Skin epidermis (tissue), 12 donors: ENCODE measurements around the gene ANKMY1.

ENCODE experiments used
- H3K27ac ChIP-seq, 21 experiments: fragments of 200-600 bp; sonication (generic) in 11 of 21; one replicate each; pipeline ENCODE4 v1.5.0; 2020; ENCODE audit warnings: mild to moderate bottlenecking in 3 of 21, inconsistent platforms in 2 of 21, moderate library complexity in 2 of 21
- H3K4me3 ChIP-seq, 7 experiments: fragments of 200-600 bp; sonication (generic) in 2 of 7; one replicate each; pipeline ENCODE4 v1.5.0; 2020; ENCODE audit warnings: inconsistent platforms in 2 of 7, mild to moderate bottlenecking in 2 of 7, moderate library complexity in 1 of 7

ANKMY1 gene

DNA sequence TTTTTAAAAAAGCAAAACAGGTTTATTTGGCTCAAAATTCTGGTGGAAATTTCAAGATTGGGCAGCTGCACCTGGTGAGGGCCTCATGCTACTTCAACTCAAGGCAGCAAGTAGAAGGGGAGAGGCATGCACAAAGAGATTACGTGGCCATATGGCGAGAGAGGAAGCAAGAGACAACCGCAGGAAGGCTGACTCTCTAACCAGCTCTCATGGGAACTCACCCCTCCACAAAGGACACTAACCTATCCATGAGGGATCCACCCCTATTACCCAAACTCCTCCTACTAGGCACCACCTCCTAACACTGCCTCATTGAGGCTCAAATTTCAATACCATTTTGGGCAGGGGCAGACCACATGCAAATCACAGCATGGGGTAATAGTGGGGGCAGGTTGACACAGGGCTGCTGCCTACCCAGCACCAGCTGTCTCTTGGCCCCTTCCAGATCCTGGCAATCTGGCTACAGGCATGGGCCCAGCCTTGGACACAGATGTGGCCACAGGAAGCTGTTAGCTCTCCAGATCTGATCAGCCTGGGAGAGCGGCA is 26.8 kb upstream of the ANKMY1 start:
- Histone ChIP-seq H3K4me3 (peak overlapping the region in 1 of 7 experiments; percentile 93), H3K27ac (peak overlapping the region in 6 of 21 experiments; percentile 84 to 98 (median 94))

DNA sequence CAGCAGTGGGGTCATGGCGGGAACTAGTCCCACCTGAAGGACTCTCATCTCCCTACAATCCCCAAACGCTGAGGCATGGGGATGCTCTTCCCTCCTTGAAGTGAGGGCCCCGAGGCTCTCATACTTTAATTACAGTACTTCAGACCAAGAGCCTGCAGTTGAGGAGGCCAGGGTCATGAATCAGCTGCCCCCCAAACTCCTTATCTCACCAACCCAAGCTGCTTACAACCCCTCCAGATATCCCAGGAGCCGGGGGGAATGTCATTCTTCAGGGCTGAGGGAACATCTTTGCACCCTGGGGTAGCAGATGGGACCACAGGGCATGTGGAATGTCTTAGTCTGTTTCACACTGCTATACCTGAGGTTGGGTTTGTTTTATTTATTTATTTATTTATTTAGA is 26.0 kb upstream of the ANKMY1 start:
- no peak overlapping the region for H3K27ac ChIP-seq
- no peak overlapping the region for H3K4me3 ChIP-seq

DNA sequence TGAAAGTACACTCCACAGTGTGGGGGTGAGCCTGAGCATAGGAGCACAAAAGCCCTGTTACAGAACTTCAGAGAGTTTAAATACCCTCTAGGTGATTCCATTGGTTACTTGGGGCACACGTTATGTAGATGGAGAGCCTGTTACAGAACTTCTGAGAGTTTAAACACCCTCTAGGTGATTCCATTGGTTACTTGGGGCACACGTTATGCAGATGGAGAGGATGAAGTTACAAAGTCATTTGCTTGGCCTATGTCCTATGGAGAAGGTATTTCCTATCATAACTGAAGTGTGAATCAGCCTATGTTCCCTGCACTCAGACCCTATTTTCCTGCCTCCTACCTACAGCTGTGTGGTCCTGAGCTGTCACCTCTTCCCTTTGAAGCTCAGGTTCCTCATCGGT is 25.0 kb upstream of the ANKMY1 start:
- H3K27ac ChIP-seq: no peak overlapping the region
- no peak overlapping the region for H3K4me3 ChIP-seq

DNA sequence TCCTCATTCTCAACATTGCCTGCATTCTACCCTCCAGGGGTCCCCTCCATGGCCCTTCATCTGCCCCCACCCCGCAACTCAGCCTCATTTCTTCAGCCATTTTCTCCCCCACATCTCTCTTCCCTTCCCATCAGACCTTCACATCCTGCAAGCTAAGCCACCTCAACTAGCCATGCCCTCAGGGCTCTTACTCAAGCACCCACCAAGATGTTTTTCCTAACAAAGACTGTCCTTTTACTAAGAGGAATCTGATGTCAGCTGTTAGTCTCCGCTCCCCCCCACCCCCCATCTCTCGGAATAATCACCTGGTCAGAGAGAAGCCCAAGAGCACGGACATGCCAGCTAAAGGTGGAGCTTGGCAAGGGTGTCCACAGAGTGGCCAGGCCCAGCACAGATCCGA is 24.0 kb upstream of the ANKMY1 start:
- H3K27ac ChIP-seq: no peak overlapping the region
- H3K4me3 ChIP-seq: no peak overlapping the region

DNA sequence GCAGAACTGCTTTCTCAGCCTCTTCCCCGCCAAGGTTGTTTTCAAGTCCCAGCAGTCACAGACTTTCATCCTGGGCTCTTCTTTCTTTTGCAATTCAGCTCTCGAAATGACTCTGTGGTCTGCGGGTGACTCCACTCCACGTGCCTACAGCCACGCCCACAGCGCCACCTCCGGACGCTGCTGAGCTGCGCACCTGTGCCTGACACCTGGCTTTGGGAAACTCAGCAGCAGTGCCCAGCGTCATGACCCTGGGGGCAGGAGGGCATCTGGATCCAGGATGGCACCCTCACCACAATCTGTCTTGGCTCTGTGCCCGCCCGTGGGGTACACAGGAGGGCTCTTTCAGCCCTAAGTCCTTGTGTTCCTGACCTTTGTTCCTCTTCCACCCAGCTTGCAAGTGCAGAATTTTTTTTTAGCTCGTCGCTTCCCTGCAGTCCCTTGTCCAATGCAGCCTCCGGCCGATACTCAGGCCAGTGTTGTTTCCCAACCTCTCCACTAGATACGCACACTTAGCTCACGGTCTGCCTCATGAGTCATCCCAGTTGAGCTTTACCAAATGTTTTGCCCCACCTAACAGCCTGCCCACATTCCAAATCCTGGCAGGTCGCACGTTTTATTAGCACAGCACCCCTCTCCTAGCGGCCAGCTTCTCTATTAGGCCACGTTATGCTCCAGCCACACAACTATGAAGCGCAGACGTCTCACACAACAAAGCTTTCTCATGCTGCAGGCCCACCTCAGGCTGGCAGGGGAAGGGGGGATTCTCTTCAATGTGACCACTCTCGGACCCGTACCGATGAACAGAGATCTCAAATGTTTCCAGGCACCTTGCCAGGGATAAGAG is 22.2 kb upstream of the ANKMY1 start:
- H3K27ac ChIP-seq: peak overlapping the region in 17 of 21 experiments; percentile 43 to 77 (median 64)

DNA sequence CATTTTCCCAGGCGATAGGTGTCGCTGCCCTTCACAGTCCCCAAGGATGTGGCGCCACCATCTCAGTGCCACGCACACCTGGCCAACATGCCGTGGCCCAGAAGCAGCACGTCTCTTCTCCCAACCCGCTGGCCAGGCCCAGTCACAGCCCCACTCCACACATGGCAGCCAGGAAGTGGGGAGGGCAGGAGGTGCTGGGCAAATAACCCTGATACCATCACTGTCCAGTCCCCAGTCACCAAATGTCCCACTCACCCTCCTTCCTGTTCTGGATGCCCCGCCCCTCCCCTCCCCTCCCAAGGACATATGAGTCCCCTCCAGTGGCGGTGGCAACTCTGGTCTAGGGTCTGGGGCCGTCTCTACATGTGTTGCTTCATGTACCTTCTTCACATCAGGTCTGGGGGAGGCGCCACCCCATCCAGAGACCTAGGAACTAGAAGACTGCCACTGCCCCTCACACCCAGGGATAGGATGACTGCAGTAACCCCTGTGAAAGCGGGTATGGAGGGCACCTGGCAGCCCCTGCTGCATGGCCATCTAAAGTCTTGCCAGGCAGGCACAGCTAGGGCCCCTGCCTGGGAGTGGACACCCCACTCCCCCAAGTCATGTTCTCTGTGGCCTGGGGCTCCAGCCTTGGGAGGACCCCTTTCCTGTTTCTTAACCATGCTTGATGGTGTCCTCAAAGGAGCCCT is 21.4 kb upstream of the ANKMY1 start:
- H3K27ac ChIP-seq: peak overlapping the region in 18 of 21 experiments; percentile 25 to 77 (median 64)
- H3K4me3 ChIP-seq: no peak overlapping the region

More for the DNA sequence above, 22.2 kb upstream of the ANKMY1 start:
- H3K4me3 ChIP-seq: no peak overlapping the region

DNA sequence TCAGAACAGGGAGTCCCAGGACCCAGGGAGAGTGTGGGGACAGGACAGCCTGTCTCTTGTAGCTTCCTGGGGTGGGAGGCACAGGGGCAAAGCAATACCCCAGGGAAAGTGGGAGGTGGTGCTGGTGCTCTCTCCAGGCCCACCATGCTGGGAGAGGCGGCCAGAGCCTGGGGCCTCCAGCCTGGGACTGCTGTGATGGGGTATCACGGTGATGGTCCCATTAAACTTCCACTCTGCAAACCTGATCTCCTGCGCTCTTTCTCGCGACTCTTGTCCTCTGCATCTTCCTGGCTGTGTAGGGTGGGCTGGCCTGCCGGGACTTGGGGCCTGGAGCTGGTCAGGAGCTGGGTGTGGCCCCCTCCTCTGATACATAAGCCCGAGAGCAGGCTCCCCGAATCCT is 20.7 kb upstream of the ANKMY1 start:
- no peak overlapping the region for H3K4me3 ChIP-seq
- peak overlapping the region in 6 of 21 experiments; percentile 7 to 70 (median 41) for H3K27ac ChIP-seq

DNA sequence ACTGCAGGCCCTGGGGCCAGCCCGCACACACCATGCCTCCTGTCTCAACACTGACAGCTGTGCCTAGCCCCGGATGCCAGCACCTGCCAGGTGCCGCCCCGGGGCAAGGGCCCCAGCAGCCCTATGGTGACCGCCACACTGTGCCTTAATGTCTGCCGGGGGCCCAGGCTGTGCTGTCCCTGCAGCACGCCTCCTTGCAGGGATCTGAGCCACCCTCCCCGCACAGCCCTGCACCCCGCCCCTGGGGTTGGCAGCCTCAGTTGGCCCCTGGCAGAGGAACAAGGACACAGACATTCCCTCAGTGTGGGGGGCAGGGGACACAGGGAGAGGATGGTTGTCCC is 20.3 kb upstream of the ANKMY1 start:
- no peak overlapping the region for H3K4me3 ChIP-seq
- H3K27ac ChIP-seq: peak overlapping the region in 3 of 21 experiments; percentile 7 to 37 (median 11)

DNA sequence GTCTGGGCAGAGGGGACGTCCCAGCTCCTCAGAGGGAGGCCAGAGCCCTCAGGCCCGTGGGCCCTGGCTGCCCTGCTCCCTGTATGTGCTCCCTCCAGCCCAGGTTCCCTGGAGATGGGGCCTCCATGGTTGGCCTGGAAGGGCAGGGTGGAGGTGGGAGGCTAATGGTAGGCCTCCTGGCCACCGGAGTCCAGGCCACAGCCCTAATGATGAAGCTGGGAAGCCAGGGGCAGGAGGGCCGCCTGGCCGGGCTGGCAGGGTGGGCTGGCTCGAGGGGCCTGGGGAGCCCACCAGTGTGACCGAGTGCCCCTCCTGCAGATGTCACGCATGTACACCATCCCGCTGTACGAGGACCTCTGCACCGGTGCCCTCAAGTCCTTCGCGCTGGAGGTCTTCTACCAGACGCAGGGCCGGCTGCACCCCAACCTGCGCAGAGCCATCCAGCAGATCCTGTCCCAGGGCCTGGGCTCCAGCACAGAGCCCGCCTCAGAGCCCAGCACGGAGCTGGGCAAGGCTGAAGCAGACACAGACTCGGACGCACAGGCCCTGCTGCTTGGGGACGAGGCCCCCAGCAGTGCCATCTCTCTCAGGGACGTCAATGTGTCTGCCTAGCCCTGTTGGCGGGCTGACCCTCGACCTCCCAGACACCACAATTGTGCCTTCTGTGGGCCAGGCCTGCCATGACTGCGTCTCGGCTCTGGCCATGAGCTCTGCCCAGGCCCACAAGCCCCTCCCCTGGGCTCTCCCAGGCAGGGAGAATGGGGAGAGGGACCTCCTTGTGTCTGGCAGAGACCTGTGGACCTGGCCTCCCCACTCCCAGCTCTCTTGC is 19.7 kb upstream of the ANKMY1 start:
- Histone ChIP-seq H3K4me3 (no peak overlapping the region), H3K27ac (peak overlapping the region in 1 of 21 experiments; percentile 7)

DNA sequence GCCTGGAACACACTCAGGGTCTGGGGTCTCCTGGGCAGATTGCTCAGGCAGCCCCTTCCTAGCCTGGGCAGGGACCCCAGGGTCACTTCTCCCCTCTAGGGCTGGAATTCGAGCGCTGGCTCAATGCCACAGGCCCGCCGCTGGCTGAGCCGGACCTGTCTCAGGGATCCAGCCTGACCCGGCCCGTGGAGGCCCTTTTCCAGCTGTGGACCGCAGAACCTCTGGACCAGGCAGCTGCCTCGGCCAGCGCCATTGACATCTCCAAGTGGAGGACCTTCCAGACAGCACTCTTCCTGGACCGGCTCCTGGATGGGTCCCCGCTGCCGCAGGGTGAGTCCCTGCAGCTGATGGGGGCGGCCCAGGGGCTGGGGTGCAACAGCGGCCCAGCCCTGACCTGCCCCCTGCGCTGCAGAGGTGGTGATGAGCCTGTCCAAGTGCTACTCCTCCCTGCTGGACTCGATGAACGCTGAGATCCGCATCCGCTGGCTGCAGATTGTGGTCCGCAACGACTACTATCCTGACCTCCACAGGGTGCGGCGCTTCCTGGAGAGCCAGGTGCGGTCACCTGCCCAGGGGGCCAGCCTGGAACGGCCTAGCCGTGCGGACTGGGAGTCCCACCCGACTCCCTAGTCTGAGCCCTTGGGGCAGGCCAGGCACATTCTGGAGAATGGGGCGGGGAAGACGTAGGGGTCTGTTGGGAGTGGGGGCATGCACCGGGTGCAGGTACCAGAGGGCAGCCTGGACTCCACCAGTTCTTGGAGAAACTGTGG is 18.8 kb upstream of the ANKMY1 start:
- Histone ChIP-seq H3K4me3 (no peak overlapping the region), H3K27ac (no peak overlapping the region)

DNA sequence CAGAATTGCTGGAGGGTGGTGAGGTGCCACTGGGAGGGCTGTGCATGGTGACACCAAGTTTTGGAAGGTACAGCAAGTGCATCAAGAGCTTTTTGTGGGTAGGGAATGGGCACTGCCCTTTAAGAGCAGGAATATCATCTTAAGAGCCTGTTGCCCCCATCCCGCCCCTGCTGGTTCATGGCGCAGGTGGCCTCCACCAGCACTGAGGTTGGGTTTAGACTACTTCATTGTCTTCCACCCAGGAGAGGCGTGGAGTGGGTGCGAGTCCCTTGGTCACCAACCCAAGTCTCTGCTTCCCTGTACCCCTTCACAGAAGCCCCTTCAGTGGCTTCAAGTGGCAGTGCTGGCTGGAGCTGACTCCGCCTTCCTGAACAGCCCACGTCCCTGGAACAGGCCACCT is 18.2 kb upstream of the ANKMY1 start:
- Histone ChIP-seq H3K27ac (peak overlapping the region in 2 of 21 experiments; percentile 12 to 72), H3K4me3 (no peak overlapping the region)

DNA sequence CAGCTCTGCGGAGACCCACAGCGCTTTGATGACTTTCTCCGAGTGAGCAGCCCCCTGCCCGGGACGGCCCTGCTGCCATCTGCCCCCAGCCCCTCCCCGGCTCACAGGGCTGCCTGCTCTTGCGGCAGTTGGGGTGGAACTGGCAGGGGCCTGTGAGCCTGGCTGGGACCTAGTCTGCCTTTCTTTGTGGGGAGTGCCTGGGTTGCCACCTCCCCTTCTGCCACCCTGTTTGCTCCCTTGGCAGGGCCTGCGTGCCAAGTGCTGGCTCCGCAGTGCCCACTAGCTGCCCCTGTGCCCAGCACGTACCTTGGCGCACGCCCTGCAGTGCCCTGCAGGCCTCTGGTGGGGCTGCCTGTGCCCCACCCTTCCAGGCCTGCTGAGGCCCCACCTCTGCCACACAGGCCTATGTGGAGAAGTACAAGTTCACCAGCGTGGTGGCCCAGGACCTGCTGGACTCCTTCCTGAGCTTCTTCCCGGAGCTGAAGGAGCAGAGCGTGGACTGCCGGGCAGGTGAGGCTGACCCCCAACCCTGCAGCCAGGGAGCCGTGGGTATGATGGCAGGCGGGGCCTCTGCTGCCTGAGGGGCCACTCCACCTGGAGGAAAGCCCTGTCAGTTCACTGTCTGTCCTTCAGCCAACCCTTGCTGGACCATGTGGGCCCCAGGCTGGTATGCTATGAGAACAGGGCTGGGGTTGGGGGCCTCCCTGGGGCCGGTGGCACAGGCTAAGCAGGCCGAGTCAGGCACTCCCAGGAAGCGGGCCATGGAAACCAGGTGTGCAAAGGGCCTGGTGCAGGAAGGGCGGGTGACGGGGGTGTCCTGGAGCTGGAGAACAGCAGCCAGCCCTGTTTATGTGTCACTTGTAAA is 17.5 kb upstream of the ANKMY1 start:
- Histone ChIP-seq H3K4me3 (no peak overlapping the region), H3K27ac (peak overlapping the region in 5 of 21 experiments; percentile 12 to 72 (median 54))

DNA sequence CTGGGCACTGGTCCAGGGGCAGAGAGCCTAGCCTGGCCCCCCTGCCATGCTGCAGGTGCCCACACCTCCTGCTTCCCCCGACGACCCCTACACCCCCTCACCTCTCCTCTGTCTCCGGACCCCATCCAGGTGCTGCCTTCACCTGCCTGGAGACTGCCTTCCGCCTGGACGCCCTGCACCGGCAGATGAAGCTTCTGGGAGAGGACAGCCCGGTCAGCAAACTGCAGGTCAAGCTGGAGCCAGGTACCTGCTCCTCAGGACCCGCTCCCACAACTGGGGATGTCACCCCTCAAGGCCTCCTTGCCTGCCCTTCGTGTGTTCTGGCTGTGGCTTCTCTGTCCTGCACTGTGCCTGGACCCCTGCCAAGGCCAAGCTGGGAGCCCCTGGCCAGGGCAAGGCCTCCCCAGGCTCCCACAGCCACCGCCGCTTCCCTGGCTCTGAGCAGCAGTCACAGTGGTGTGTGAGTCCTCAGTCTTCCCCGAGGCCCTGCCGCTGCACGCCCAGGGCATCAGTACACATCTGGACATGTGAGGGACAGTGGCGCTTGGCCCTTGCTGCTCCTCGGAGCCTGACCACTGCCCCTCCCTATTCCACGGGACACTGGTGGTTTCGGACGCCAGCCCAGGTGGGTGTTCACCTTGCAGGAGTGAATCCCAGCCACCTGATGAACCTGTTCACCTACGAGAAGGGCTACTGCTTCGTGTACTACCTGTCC is 16.8 kb upstream of the ANKMY1 start:
- Histone ChIP-seq H3K4me3 (no peak overlapping the region), H3K27ac (peak overlapping the region in 2 of 21 experiments; percentile 26 to 72)

DNA sequence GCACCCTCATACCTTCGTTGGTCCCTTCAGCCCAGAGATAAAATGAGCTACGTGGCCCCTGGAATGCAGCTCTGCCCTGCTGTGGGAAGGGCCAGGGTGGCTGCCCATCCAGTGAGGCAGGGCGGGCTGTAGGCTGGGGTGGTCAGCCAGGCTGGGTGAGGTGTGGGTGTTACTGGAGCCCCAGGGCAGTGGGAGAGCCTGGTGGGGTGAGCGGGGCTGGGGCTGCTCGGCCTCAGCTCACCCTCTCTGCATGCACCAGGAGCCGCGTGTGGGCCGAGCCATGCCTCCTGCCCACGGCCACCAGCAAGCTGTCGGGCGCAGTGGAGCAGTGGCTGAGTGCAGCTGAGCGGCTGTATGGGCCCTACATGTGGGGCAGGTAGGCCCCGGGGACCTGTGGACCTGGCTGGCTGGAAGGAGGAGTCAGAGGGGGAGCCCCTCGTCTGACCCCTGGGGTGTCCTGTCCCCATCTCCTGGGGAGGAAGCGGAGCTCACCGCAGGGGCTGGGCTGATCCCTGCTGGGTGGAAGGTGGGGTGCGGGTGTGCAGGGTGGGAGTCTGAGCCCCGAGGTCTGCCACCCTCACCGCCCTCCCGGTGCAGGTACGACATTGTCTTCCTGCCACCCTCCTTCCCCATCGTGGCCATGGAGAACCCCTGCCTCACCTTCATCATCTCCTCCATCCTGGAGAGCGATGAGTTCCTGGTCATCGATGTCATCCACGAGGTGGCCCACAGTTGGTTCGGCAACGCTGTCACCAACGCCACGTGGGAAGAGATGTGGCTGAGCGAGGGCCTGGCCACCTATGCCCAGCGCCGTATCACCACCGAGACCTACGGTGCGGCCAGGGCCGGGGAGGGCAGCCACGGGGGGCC is 16.0 kb upstream of the ANKMY1 start:
- H3K27ac ChIP-seq: no peak overlapping the region

DNA sequence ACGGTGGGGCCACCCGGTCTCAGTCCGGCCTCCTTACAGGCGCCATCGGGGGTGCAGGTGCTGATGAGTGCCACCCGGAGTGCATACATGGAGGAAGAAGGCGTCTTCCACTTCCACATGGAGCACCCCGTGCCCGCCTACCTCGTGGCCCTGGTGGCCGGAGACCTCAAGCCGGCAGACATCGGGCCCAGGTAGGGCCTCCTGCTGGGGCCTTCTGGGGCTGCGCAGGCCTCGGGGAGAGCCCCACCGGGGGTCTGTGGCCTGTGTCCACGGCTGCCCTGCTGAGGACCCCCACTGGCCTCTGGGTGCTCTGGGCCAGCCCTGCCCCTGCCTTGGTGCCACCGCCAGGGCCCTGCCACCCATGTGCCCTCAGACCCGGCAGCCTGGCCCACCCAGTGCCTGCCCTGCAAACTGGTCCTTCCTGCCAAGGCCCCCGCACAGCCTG is 15.3 kb upstream of the ANKMY1 start:
- Histone ChIP-seq H3K4me3 (no peak overlapping the region), H3K27ac (no peak overlapping the region)

More for the DNA sequence above, 16.0 kb upstream of the ANKMY1 start:
- no peak overlapping the region for H3K4me3 ChIP-seq

DNA sequence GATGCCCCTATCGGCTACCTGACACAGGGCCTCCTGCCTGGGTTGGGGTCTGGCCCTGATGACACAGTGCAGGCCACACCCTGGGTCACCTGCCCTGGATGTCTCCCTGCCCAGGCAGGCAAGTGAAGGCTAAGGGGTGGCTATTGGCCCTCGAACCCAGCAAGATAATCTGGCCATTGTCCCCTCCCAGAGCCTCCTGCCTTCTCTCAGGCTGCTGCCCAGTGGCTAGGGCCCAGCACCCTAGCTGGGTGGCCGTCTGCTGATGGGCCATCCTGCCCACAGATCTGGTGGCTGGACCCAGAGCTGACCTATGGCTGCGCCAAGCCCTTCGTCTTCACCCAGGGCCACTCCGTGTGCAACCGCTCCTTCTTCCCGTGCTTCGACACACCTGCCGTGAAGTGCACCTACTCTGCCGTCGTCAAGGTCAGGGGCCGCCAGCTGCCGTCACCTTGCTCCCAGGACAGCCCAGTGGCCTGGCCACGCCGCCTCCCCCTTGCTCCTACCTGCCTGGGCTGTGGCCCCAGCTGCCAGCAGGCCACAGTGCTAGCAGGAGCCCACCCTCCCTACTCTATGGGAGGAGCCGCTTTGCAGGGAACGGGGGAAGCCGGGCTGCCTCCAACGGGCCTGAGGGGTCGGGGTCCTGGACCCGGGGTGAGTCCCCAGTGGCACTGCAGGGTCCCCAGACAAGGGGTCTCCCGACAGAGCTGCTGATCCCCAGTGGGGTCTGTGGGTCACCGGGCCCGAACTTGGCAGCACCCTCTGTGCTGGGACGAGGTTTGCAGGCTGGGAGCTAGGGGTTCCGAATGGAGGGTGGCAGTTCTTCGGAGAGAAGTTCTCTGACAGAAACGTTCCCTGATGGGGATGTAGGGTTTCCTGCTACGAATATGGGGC is 14.6 kb upstream of the ANKMY1 start:
- Histone ChIP-seq H3K4me3 (no peak overlapping the region), H3K27ac (no peak overlapping the region)
